Fibroblast of gingiva (primary cell): ENCODE measurements around the gene CELSR3.

Experiments used
- DNase-seq: peaks from one replicate; pipeline ENCODE4 v3.0.0-alpha.2; 2011; ENCODE audit warnings: low read depth

CELSR3 gene

GRCh38 chr3:48685603-48686511 is 23.2 kb upstream of the CELSR3 start, which contains the start of gene NCKIPSD:
TSS of gene NCKIPSD (minus strand) at chr3:48685915. CDS start at chr3:48685807, 108 bp downstream.
- DNase-seq = peak; percentile 71

DNA sequence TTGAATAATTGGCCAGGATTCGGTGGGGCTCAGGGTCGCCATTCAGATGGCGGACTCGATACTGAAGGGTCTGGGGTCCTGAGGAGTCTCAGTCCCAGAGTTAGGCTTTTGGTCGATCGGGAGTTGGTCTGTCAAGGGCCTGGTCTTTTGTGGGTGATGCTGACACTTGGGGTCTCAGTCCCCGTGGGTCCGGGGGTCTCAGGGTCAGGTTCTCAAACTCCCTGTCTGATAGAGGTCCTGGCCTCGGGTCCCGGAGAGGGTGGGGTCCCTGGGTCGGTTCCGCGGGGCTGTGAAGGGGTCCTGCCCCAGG is 22.6 kb upstream of the CELSR3 start:
- no peak for DNase-seq

DNA sequence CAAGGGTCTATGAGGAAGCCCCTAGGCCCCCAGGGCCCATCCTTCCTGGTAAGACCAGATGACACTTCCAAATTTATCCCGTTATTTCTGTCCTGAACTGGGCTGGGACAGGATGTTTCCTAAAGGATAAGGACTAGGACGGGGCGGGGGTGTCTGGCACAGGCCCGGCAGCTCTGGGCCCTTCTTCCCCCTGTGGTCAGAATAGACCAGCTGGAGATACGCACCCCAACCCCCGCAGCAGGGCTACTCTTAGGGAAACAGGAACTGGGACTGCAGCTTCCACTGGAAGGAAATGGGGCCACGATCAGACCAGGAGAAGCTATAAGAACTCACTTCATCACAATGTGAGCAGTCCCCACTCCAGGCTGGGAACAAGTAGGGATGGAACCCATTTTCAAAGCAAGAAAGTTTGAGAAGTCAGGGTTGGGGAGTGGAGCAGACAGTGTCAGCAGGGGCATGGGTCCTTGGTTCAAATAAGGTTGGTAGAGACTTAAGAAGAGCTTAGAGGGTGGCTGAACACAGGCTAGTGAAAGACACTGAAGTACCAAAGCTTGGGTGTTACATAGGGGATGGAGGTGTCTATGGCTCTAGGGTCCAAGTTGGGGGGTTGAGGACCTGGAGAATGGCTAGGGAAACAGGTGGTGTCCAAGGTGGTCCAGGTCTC is 21.9 kb upstream of the CELSR3 start:
- DNase-seq = no peak

DNA sequence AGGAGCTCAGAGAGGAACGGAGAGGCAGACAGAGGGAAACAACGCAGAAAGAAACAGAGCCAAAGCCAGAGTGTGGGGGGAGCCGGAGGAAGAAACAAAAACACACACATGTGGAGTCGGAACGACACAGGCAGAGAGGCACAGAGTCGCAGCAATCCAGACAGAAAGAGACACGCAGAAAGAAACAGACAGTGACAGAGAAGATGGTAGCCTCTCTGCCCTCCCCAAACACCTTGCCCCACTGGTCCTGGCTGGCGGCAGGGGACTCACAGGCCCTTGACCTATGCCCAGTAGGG is 21.3 kb upstream of the CELSR3 start:
- no peak for DNase-seq

DNA sequence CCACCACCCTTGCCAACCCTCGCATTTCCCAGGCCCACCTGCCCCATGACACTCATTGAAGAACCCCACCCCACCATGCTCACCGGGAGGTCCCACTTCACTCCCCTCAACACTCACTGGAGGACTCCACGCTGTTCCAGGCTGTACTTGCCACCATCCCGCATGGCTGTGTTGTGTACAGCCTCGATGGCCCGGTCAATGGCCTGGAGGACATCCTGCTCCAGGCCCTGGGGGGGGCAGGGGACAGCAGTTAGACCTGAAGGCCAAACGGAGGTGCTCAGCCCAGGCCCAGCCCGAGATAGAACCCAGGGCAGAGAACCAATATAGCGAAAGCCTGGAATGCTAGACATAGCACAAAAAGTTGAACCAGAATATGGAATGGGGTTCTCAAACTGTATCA is 20.1 kb upstream of the CELSR3 start:
- no peak for DNase-seq

DNA sequence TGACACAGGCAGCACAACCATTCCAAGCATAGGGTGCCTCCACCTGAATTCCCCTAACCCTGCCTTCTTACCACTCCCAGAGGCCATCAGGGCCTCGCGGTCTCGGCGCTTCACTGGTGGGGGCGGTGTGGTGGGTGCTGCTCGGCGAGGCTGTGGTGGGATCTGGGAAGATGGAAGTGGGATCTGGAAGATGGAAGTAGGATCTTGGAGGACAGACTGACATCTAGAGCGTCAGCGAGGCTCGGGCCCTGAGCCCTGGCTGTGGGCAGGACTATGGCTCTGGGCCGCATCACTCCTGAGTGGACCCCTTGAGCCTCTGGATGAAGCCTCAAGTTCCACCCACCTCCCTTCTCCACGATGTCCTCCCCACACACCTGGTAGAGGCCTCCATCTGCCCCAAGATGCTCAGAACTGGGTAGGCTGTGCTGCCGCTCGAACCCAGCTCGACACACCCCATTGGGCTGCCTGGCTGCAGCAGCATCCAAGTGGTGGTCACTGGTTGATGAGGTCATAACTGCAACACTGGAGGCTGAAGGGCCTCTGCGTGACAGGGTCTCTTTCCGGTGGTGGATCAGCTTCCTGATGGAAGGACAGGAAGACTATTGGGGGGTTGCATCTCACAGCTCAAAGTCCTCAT is 19.4 kb upstream of the CELSR3 start:
- no peak for DNase-seq

- no peak for DNase-seq
Measured at GRCh38 chr3:48681541-48681880, 18.8 kb upstream of the CELSR3 start.

DNA sequence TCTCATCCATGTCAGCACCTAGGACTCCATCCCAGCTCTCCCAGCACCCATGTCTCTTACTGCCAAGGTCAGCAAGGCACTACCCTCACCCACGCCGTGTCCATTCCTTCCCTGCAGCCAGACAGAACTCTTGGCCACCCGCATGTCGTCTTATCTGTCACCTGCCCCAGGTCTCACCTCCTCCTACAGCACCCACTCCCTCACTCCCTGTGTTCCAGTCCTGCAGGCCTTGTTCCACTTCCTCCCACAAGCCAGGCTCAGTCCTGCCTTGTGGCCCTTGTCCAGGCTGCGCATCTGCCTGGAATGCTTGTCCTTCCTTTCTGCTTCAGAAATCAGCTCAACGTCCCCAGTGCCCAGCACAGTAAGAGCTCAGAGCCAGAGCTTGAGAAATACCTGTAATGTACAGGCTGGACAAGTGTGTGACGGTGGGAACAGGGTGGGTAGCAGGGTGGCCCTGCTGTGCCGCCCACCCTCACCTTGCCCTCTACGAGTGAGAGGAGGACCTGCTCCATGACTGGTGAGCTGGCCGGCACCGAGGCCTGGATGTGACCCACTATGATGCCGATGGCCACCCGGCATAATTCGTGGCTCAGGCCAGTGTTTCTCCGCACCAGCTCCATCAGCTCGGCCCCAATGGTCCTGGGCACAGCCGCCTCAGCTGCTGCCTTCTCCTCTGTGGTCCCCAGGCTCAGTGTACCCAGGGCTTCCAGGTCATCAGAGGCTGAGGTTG is 18.3 kb upstream of the CELSR3 start:
- no peak for DNase-seq

DNA sequence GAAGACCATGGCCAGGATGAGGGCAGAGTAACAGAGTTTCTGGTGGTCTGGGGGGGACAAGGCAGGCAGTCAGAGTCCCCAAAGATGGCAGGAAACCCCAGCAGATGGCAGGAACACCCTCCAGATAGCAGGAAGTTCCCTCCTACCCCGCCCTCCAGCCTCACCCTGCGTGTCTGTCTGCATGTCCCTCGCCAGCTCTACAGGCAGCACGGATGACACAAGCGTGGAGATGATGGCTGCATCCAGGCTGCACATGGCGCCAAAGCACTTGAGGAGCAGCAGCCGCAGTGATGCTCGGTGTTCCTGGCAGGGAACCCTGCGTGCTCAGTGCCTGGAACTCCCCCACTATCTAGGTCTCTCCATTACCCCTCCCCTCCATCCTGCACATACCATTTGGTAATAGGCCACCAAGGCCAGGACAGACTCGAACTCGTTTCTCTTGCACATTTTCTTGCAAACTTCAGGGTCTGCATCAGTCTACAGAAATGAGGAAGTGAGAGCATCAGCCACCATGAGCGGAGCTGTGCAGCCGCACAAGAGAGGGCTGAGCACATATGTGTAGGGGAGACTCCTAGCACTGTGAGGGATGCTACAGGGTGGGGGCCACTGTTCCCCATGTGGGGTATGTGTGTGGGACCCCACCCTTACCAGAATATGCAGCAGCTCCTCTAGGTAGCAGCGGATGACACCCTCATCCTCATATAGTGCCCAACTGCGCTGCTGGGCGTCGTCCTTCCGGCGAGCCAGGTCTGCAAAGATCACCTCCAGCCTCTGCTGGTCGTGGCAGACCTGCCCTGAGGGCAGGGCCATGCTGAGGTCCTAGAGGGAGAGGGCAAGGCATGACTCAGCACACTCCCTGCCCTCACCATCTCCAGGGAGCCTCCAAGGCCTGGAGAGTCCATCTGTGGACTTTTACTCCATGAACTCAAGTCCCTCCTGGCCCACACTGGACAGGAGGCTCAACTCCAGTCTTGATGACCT is 17.0 kb upstream of the CELSR3 start:
- DNase-seq = no peak

- no peak for DNase-seq
Measured at GRCh38 chr3:48678566-48679380, 16.1 kb upstream of the CELSR3 start.

DNA sequence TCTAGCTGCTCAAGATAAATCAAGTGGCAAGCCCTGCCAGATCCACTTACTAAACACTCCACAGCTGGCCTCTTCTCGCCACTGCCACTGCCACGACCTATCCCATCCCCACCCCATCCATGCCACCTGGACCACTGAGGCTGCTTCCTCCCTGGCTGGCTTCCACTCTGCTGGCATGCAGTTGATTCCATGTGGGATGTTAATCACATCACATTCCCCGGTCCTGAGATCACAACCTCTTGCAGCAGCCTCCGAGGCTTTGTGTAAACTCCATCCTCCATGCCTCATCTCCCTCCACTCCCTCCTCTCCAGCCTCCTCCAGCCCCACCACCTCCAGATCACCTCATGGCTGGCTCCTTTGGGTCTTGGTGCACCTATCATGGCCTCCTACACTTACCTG is 15.4 kb upstream of the CELSR3 start:
- no peak for DNase-seq

DNA sequence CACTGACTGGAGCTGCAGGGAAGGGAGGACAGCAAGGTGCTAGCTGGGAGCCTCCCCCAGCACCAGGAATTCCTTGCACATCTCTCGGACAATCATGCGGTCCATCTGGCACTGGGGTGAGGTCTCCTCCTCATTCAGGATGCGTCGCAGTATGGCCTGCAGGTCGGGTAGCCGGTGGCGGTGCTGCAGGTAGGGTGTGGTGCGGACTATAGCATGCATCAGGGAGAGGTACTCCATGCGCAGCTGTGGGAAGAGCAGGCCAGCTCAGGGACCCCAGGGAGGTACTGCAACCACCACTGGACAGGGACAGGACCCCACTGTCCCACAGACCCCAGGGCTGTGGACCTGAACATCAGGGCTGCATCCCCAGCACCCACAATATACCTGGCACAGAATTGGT is 11.8 kb upstream of the CELSR3 start:
- DNase-seq = no peak

GRCh38 chr3:48672522-48672921 is 9.8 kb upstream of the CELSR3 start:
- DNase-seq = no peak

DNA sequence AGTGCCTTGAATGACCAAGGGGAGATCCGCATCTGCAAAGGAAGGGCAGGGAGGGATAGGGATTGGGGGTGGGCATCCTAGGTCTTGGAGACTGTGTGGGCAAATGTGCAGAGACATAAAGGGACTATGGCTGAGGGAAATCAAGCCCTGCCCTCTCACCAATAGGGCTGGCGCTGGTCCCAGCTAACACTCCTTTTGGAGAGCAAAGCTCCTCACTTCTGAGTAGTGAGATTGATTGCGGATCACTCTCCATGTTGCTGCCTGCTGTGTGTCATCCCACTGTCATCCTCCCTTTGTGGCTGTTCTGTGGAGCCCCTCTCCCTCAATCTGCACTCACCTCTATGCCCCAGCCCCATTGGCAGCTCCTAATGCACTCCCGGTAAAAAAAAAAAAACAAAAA is 2.2 kb upstream of the CELSR3 start:
- no peak for DNase-seq

DNA sequence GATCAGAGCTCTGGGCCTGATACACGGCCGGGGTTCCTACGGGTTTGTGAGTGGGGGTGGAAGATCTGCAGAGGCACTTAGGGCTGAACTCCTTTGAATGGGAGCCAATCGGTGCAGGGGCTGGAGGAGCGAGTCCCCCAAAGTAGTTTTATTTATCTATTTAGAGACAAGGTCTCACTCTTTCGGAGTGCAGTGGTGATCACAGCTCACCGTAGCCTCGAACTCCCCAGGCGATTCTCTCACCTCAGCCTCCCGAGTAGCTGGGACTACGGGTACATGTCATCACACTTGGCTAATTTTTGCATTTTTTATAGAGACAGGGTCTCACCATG is 1.6 kb upstream of the CELSR3 start:
- no peak for DNase-seq

DNA sequence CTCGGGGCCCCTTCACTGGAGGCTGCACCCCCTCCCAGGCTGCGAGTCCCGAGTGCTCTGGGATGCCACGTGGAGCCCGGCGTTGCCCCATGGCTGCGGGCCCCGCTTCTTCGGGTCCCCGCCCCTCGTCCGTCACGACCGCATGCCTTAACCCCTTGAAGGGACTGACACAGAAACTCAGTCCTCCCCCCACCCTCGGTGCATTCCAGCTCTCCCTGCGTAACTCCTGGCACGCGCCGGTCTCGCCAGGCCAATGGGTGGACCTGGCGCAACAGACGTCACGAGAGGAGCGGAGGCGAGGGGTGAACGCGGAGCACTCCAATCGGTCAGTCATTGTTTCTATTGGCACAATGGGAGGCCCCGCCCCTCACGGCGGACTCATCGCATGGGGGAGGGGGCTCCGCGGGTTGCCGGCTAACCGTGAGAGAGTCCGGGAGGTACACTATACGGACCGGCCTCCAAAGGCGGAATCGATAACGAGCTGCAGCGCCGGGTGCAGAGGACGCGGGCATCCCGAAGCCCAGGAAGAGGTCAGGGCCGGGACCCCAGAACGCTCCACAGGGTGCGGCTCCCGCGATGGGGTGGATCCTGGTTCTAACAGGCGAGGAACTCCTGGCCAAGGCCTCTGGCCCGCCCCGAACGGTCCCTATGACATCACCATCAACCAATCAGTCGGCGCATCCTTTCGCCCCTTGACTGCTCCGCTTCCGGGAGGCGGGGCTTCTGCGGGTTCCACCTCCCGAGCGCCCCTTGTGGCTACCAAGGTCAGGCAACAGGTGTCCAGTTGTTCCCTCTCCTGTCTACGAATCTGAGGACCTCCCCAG is 1.0 kb upstream of the CELSR3 start:
- DNase-seq = peak; percentile 100

DNA sequence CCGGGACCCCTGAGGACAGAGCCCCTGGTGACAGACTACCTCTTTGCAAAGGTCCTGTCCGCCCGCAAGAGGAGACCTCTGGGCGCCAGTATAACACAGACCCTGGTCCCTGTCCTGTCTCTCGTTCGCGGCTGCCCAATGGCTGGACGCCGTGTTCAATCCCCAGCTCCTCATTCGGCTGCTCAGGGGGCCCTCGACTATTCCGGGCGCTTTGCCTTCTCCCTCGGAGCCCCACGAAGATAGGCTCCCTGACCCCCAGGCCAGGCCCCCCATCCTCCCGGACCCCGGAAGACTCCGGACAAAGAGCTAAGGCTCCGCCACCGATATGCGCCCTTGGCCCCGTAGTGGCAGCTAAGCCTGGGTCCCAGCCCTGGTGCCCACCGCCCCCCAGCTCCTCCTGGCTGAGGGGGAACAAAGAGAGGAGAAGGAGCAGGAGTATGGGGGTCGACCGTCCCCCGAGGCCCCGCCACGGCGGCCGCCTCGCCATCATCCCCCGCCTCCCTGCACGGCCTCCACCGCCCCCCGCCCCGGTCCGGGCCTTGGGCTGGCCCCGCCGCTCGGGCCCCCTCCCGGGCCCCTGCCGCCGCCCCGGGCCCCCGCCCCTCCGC is 437 bp downstream of the CELSR3 start:
- DNase-seq = no peak

DNA sequence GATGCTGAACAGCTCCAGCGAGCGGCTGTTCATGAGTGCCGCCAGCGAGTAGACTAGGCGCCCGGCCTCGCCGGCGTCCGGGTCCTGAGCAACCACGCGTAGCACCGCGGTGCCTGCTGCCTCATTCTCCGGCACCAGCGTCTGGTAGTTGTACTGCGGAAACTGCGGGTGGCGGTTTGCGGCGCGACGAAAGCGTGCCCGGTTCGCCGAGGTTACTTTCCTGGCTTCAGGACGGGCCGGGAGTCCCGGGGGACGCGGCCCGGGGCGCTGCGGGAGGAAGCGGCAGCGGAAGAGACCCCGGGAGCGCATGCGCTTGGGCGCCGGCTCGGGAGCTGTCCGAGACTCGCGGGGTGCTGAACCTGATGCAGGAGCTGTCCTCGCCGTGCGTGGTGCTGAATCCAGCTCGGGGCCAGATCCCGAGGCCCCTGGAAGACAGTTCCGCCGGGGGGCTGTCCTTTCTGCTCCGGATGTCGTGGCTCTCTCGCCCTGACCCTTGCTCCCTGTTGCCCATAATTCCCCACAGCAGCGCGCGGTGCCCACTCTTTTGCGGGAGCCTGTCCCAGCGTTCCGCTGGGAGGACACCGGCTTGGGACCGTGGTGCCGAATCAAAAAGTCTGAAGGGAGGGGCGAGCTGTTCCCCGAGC is 1.1 kb downstream of the CELSR3 start:
- DNase-seq = peak; percentile 30

GRCh38 chr3:48660800-48661400 is 1.8 kb downstream of the CELSR3 start:
- no peak for DNase-seq
